Fibroblast of peridontal ligament (primary cell): Measurements from ENCODE around the gene MYO5C.
"Not testable (repeated sequence)": the region's sequence is repeated elsewhere in the genome, so short reads cannot be mapped to it uniquely, and the experiment has no call there.

ENCODE experiments used
- DNase-seq: peaks from one replicate; pipeline ENCODE4 v3.0.0-alpha.2; 2010; ENCODE audit errors: extremely low read depth

Gene MYO5C

GRCh38 chr15:52172869-52173268 is 122.7 kb downstream of the MYO5C start:
- no peak for DNase-seq

GRCh38 chr15:52171807-52172206 is 123.8 kb downstream of the MYO5C start:
- no peak for DNase-seq

- no peak for DNase-seq
These were observed 124.2 kb downstream of the MYO5C start for GRCh38 chr15:52171386-52171785.

GRCh38 chr15:52170199-52170598 is 125.4 kb downstream of the MYO5C start:
- not testable (repeated sequence) for DNase-seq

- not testable (repeated sequence) for DNase-seq
These were observed 130.0 kb downstream of the MYO5C start for GRCh38 chr15:52165494-52166131.

- peak; percentile 46 for DNase-seq
These were observed 130.9 kb downstream of the MYO5C start for GRCh38 chr15:52164631-52165265.

GRCh38 chr15:52163321-52164190 is 132.0 kb downstream of the MYO5C start:
- DNase-seq = no peak

- no peak for DNase-seq
These were observed 132.7 kb downstream of the MYO5C start for GRCh38 chr15:52162876-52163275.

GRCh38 chr15:52162260-52162659 is 133.3 kb downstream of the MYO5C start:
- DNase-seq = peak; percentile 79

GRCh38 chr15:52161406-52161966 is 134.1 kb downstream of the MYO5C start:
- DNase-seq = no peak

GRCh38 chr15:52159645-52160044 is 136.0 kb downstream of the MYO5C start:
- no peak for DNase-seq

- DNase-seq = no peak
These were observed 137.4 kb downstream of the MYO5C start for GRCh38 chr15:52158084-52158765.

- DNase-seq = no peak
These were observed 139.7 kb downstream of the MYO5C start for GRCh38 chr15:52155878-52156277.

- no peak for DNase-seq
These were observed 140.4 kb downstream of the MYO5C start for GRCh38 chr15:52154896-52155865.

- no peak for DNase-seq
These were observed 141.4 kb downstream of the MYO5C start for GRCh38 chr15:52153900-52154895.

GRCh38 chr15:52151353-52151752 is 144.3 kb downstream of the MYO5C start:
- DNase-seq = no peak

- no peak for DNase-seq
These were observed 144.7 kb downstream of the MYO5C start for GRCh38 chr15:52150871-52151270.

- DNase-seq = no peak
These were observed 145.4 kb downstream of the MYO5C start for GRCh38 chr15:52150043-52150825.

- DNase-seq = no peak
These were observed 147.2 kb downstream of the MYO5C start for GRCh38 chr15:52148403-52148802.
